Stimulated activated effector memory CD8-positive, alpha-beta T cell treated with anti-CD3 and anti-CD28 coated beads, Interleukin-12 subunit alpha, Interleukin-12 subunit beta, amount 100 ng/mL, for 72 hours (primary cell): ENCODE results near the gene CACNA2D3.

Experiments
- ATAC-seq: fragments of 150-1000 bp; cut with Tn5 transposase; 2 replicates; pipeline ENCODE4 v1.10.0; 2021
- DNase-seq, 2 donors: peaks; one replicate each; pipeline ENCODE4 v3.0.0; 2021 to 2022; ENCODE audit warnings: low spot score in 2 of 2
- H3K27ac Mint-ChIP-seq: one replicate; pipeline ENCODE4 v1.8.0; 2022; ENCODE audit warnings: mild to moderate bottlenecking, mixed read lengths
- H3K36me3 Mint-ChIP-seq: one replicate; pipeline ENCODE4 v1.8.0; 2022; ENCODE audit warnings: mild to moderate bottlenecking, mixed read lengths
- H3K4me1 Mint-ChIP-seq: one replicate; pipeline ENCODE4 v1.8.0; 2022; ENCODE audit warnings: mixed read lengths
- H3K4me3 Mint-ChIP-seq: one replicate; pipeline ENCODE4 v1.8.0; 2022; ENCODE audit warnings: mild to moderate bottlenecking, mixed read lengths
- H3K9me3 Mint-ChIP-seq: one replicate; pipeline ENCODE4 v1.8.0; 2022; ENCODE audit warnings: mixed read lengths

The CACNA2D3 gene

DNA sequence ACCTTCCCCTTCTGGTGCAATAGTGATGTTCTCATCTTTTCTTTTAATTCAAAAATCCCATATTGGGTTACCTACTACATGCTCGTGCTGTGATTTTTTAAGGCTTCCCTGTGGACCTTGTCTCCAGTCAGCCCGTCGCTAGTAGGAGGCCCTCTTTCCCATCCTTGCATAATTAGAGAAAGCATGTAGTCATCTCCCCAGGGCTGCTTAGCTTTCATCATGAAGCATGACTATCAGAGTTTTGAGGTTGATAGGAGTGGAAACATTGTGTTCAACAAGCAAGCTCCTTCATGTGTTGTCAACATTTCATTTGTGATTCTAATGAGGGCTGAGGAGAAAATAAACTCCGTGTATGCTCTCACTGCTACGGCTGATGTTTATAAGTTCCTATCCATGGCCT, 814.2 kb downstream of the CACNA2D3 start:
- H3K27ac Mint-ChIP-seq: no peak overlapping the region
- no peak for DNase-seq
- ATAC-seq: no peak
- no peak overlapping the region for H3K4me3 Mint-ChIP-seq
- no peaks in the 10 kb centered on the region for H3K36me3 Mint-ChIP-seq
- no peaks in the 10 kb centered on the region for H3K4me1 Mint-ChIP-seq
- no peaks in the 10 kb centered on the region for H3K9me3 Mint-ChIP-seq

GRCh38 chr3:54939557-54940300, 817.4 kb downstream of the CACNA2D3 start:
- no peaks in the 10 kb centered on the region for H3K36me3 Mint-ChIP-seq

GRCh38 chr3:54940971-54941370, 818.6 kb downstream of the CACNA2D3 start:
- Mint-ChIP-seq H3K4me3 (no peak overlapping the region), H3K27ac (no peak overlapping the region), H3K4me1 (no peaks in the 10 kb centered on the region), H3K36me3 (no peaks in the 10 kb centered on the region), H3K9me3 (peaks cover 3% of the 10 kb centered on the region)
- ATAC-seq: no peak
- no peak for DNase-seq

More at GRCh38 chr3:54939557-54940300, 817.4 kb downstream of the CACNA2D3 start:
- ATAC-seq: no peak
- no peak for DNase-seq
- Mint-ChIP-seq H3K27ac (no peak overlapping the region), H3K9me3 (peaks cover 3% of the 10 kb centered on the region), H3K4me3 (no peak overlapping the region), H3K4me1 (no peaks in the 10 kb centered on the region)

DNA sequence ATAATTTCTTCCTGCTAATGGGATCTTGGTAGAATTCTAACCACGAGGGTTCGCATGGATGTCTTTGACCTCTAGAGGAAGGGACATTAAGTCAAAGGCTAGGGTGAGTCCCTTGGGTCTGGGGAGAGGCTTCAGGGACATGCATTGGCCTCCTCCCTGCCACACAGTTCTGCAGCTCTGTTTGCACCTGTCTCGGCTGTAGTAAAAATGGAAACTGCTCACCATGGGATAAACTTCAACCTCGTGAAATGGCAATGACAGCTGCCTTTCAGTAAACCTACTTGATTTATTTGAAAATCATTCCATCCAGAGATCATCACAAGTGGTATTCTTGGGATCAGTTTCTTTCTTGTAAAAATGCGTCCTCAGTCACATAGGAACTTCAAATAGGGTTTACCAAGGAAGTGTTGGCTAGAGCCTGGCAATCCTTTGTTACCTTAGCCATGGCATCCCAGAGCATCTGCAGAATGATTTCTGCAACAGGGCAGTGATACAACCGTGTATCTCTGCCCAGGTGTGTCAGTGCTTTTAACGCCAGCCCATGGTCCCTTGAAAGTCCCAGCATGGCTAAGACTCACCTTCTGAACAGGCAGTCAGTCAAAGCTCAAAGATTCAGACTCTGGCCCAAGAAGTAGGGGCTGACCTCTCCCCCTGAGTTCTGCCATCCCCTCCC, 819.5 kb downstream of the CACNA2D3 start:
- ATAC-seq: no peak
- no peaks in the 10 kb centered on the region for H3K4me1 Mint-ChIP-seq
- DNase-seq: no peak
- no peak overlapping the region for H3K4me3 Mint-ChIP-seq
- H3K36me3 Mint-ChIP-seq: no peaks in the 10 kb centered on the region
- H3K9me3 Mint-ChIP-seq: peaks cover 3% of the 10 kb centered on the region
- H3K27ac Mint-ChIP-seq: no peak overlapping the region

DNA sequence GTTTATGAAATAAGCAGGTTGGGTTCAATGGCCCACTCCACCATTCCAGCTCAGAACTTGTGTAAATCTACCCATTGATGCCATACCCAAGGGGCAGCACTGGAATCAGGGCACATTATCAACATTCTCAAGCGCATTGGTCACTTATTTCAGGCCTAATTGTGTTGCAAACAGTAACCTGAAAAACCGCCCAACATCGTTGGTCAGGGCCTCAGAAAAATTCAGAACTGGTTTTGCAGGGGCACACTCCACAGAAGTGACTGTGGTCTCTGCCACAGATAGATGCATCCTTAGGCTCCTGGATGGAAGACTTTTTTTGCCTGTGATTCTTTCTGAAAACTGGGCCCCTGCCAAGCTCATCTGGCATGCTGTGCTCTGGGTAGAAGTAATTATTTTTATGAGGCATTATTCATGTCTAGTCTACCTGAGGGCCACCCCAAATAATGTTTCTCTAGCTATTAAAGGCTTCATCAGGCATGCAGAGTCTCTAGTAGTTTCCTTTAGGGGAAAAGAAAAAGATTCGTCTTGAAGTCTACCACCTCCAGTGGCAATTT, 827.2 kb downstream of the CACNA2D3 start:
- H3K4me3 Mint-ChIP-seq: no peak overlapping the region
- no peak for ATAC-seq
- H3K36me3 Mint-ChIP-seq: no peaks in the 10 kb centered on the region
- peaks cover 2% of the 10 kb centered on the region for H3K9me3 Mint-ChIP-seq
- no peaks in the 10 kb centered on the region for H3K4me1 Mint-ChIP-seq
- H3K27ac Mint-ChIP-seq: no peak overlapping the region
- no peak for DNase-seq

DNA sequence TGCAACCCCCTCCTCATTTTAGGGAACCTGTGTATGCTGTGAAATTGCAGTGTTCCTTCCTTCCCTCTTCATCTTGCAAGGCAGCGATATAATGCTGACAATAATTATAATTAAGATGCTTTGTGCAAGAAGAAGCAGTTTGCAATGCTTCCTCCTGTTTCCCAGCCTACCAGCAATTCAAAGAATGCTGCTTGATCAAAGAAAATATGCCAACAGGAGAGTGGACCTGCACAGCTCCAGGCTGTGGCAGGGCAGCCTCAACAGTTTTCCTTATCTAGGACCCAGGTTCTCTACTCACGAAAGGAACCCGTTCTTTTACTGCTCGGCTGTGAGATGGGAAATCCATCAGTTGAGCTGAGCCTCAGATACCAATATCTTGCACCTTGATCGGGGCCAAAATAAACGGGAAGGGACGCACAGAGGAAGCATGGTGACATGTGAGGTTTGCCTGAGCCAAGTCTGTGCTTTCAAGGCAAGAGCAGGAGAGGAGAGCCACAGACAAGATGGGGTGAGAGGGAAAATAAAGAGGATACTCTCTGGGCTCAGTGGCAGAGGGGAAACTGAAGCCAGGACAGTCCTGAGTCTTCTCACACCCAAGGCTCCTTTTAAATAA, 828.1 kb downstream of the CACNA2D3 start:
- Mint-ChIP-seq H3K36me3 (no peaks in the 10 kb centered on the region), H3K9me3 (peaks cover 4% of the 10 kb centered on the region), H3K4me1 (no peaks in the 10 kb centered on the region), H3K4me3 (no peak overlapping the region), H3K27ac (no peak overlapping the region)
- no peak for ATAC-seq
- no peak for DNase-seq

DNA sequence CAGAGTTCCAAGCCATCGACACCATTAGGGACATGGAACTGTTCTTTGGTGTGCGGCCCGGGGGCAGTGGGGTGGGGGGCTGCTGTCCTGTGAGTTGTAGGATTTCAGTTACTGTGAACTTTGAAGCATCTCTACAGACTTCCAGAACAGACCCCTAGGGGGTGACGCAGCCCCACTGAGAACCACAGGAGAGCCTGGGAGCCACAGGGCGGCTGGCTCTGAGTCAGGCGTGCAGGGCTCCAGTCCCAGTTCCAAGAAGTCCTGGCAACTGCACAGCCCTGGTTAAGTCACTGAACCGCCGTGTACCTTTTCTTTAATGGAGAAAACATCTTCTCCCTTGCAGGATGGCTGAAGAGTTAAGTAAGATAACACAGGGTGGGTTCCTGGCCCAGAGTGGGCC, 829.1 kb downstream of the CACNA2D3 start:
- no peak for DNase-seq
- H3K4me1 Mint-ChIP-seq: no peaks in the 10 kb centered on the region
- no peak overlapping the region for H3K4me3 Mint-ChIP-seq
- no peak for ATAC-seq
- H3K9me3 Mint-ChIP-seq: peaks cover 4% of the 10 kb centered on the region
- H3K36me3 Mint-ChIP-seq: no peaks in the 10 kb centered on the region
- H3K27ac Mint-ChIP-seq: no peak overlapping the region

- DNase-seq: no peak
- no peak overlapping the region for H3K4me3 Mint-ChIP-seq
- H3K36me3 Mint-ChIP-seq: no peaks in the 10 kb centered on the region
- H3K9me3 Mint-ChIP-seq: peaks cover 4% of the 10 kb centered on the region
- no peak for ATAC-seq
- H3K27ac Mint-ChIP-seq: no peak overlapping the region
- no peaks in the 10 kb centered on the region for H3K4me1 Mint-ChIP-seq
Observed at GRCh38 chr3:54954022-54954421, 831.7 kb downstream of the CACNA2D3 start.

- Mint-ChIP-seq H3K36me3 (no peaks in the 10 kb centered on the region), H3K9me3 (peaks cover 4% of the 10 kb centered on the region), H3K4me1 (no peaks in the 10 kb centered on the region), H3K27ac (no peak overlapping the region), H3K4me3 (no peak overlapping the region)
- no peak for DNase-seq
- ATAC-seq: no peak
Observed at GRCh38 chr3:54954521-54954920, 832.2 kb downstream of the CACNA2D3 start.

DNA sequence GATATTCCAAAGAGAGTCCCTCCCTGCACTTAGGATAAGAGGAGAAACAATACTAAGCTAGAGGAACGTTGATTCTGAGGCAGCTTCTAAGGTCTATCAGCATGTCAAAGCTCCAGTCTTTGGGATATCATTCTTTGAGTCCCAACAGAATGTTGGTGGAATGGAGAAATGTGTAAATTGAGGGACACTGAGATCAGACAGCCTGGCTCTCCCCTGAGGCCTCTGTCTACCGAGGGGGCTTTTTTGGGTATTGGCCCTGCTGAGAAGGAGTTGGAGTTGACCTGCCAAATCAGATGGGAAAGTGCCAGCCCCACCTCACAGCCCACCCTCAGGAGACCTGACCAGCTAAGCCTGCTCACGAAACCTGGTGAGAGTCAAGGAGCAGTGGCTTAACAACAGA, 833.1 kb downstream of the CACNA2D3 start:
- H3K36me3 Mint-ChIP-seq: no peaks in the 10 kb centered on the region
- no peak overlapping the region for H3K4me3 Mint-ChIP-seq
- ATAC-seq: no peak
- H3K27ac Mint-ChIP-seq: no peak overlapping the region
- no peak for DNase-seq
- H3K4me1 Mint-ChIP-seq: no peaks in the 10 kb centered on the region
- peaks cover 4% of the 10 kb centered on the region for H3K9me3 Mint-ChIP-seq

GRCh38 chr3:54955941-54956340, 833.6 kb downstream of the CACNA2D3 start:
- ATAC-seq (peak; percentile 17), DNase-seq (no peak)
- Mint-ChIP-seq H3K4me3 (no peak overlapping the region), H3K4me1 (no peaks in the 10 kb centered on the region), H3K36me3 (no peaks in the 10 kb centered on the region), H3K9me3 (peaks cover 4% of the 10 kb centered on the region), H3K27ac (no peak overlapping the region)

- no peak overlapping the region for H3K27ac Mint-ChIP-seq
- no peaks in the 10 kb centered on the region for H3K36me3 Mint-ChIP-seq
- H3K4me3 Mint-ChIP-seq: no peak overlapping the region
Observed at GRCh38 chr3:54957711-54958110, 835.4 kb downstream of the CACNA2D3 start.

DNA sequence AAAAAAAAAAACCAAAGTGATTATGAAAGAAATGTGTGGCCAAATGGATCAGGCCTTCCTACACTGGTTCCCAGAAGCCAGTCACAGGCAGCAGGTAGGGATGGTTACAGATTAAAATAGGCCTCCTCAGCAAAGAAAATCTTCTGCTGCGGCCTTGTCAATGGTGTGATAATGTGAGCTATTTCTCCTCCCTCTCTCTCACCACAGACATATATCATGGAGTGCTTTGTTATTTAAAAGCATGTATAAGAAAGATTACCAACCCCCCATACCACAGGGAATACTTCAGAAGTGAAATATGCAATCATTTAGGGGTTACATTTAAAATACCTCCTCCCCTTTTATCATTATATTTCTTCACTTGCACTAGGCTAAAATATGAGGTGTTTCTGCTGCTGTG, 837.7 kb downstream of the CACNA2D3 start:
- ATAC-seq (no peak), DNase-seq (no peak)
- Mint-ChIP-seq H3K27ac (no peak overlapping the region), H3K4me3 (no peak overlapping the region), H3K9me3 (no peaks in the 10 kb centered on the region), H3K4me1 (no peaks in the 10 kb centered on the region), H3K36me3 (no peaks in the 10 kb centered on the region)

More at GRCh38 chr3:54957711-54958110, 835.4 kb downstream of the CACNA2D3 start:
- no peak for DNase-seq
- Mint-ChIP-seq H3K9me3 (peaks cover 4% of the 10 kb centered on the region), H3K4me1 (no peaks in the 10 kb centered on the region)
- no peak for ATAC-seq

DNA sequence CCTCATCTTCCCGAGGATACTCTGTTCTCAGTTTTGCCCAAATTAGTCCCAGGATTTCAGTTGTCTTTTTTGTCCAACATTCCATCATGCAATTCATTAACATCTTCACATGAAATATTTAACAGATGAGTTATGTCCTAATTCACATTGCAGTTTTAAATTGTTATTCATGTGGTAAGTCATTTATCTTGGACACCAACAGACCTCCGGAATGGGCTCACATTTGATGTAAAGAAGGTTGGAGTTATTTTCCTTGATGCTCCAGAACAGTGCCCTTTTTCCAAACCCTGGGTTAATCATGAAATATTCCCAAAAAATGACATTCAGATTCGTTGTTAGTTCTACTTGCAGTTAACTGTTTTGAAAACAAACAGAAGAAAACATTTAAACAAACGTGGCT, 838.3 kb downstream of the CACNA2D3 start:
- Mint-ChIP-seq H3K36me3 (no peaks in the 10 kb centered on the region), H3K27ac (no peak overlapping the region), H3K9me3 (peaks cover 4% of the 10 kb centered on the region), H3K4me1 (no peaks in the 10 kb centered on the region), H3K4me3 (no peak overlapping the region)
- no peak for DNase-seq
- ATAC-seq: no peak

- Mint-ChIP-seq H3K4me1 (no peaks in the 10 kb centered on the region), H3K9me3 (peaks cover 6% of the 10 kb centered on the region), H3K27ac (no peak overlapping the region), H3K36me3 (no peaks in the 10 kb centered on the region), H3K4me3 (no peak overlapping the region)
- DNase-seq: no peak
- ATAC-seq: no peak
Observed at GRCh38 chr3:54962200-54962599, 839.8 kb downstream of the CACNA2D3 start.

DNA sequence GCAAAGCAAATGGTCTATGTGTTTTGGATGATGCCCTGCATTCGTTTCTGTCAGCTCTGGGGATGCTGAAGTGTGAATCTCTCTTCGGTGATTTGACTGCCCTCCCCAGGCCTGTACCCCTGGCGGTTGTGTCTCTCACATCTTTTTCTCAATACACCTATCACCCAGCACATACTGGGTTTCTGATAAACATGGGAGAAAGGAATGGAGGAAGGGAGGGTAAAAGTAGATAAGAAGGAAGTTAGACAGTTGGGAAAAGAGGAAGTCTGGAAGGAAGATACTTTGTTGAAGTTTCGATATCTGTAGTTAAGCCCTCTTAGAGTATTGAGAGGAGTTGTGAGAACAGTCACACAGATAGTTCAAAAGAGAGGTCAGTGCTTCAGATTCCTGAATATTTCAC, 841.3 kb downstream of the CACNA2D3 start:
- Mint-ChIP-seq H3K4me3 (no peak overlapping the region), H3K4me1 (no peaks in the 10 kb centered on the region)

More for the DNA sequence above, 841.3 kb downstream of the CACNA2D3 start:
- ATAC-seq: no peak
- Mint-ChIP-seq H3K36me3 (no peaks in the 10 kb centered on the region), H3K27ac (no peak overlapping the region), H3K9me3 (peaks cover 6% of the 10 kb centered on the region)
- no peak for DNase-seq
